RWPE2 (cell line): ENCODE measurements around the gene DENND1C.

Experiments used
- ATAC-seq: fragments of 200-7000 bp; cut with Tn5 transposase; 3 replicates; pipeline ENCODE4 v1.9.1; 2021; ENCODE audit warnings: low read depth
- DNase-seq: peaks from one replicate; pipeline ENCODE4 v3.0.0-alpha.2; 2020; ENCODE audit warnings: low spot score
- H3K27ac ChIP-seq: fragments of 450-650 bp; 2 replicates; pipeline ENCODE4 v1.5.1; 2017; ENCODE audit warnings: mild to moderate bottlenecking; ENCODE audit not compliant: poor library complexity, severe bottlenecking
- H3K27me3 ChIP-seq: fragments of 250-450 bp; sonication (Bioruptor Pico); 2 replicates; pipeline ENCODE4 v1.5.1; 2021; ENCODE audit warnings: mild to moderate bottlenecking, moderate library complexity; ENCODE audit not compliant: insufficient read depth, poor library complexity, severe bottlenecking
- H3K36me3 ChIP-seq: fragments of 250-450 bp; sonication (Bioruptor Pico); 2 replicates; pipeline ENCODE4 v1.5.1; 2020; ENCODE audit warnings: low read depth, mild to moderate bottlenecking, moderate library complexity
- H3K4me1 ChIP-seq: fragments of 250-450 bp; sonication (Bioruptor Pico); 2 replicates; pipeline ENCODE4 v1.5.1; 2021; ENCODE audit warnings: mild to moderate bottlenecking, moderate library complexity; ENCODE audit not compliant: insufficient read depth, poor library complexity, severe bottlenecking
- H3K4me3 ChIP-seq: fragments of 250-450 bp; sonication (Bioruptor Pico); 2 replicates; pipeline ENCODE4 v1.5.1; 2021; ENCODE audit warnings: mild to moderate bottlenecking, moderate library complexity; ENCODE audit not compliant: severe bottlenecking
- H3K9me3 ChIP-seq: fragments of 250-450 bp; sonication (Bioruptor Pico); 2 replicates; pipeline ENCODE4 v1.5.1; 2021; ENCODE audit warnings: mild to moderate bottlenecking, moderate library complexity; ENCODE audit not compliant: severe bottlenecking
- TF ChIP-seq, protein P1 (sequence below): fragments of 450-650 bp; IDR thresholded peaks from one replicate; pipeline ENCODE4 v1.5.1; 2017; ENCODE audit warnings: mild to moderate bottlenecking, moderate library complexity; ENCODE audit not compliant: poor library complexity, severe bottlenecking

Gene DENND1C

DNA sequence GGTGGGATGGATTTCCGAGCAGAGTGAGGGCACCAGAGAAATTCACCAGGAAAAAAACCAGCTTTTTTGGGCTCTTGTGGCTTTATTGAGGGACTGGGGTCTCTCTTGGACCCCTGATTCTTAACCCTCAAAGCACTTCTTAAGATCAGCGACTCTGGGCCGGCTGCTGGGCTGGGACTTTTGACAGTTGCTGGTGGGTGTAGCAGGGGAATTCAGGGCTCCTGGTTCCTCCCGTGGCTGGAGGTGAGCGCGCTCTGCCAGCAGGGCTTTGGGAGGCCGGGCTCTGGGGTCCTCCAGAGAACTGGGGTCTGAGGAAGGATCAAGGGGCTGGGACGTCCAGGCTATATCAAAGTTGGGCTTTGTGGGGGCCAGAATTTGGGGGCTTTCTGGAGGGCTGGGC, 14.2 kb downstream of the DENND1C start:
- Histone ChIP-seq H3K36me3 (no peaks in the 10 kb centered on the region), H3K27me3 (no peaks in the 10 kb centered on the region), H3K4me3 (no peak overlapping the region), H3K9me3 (no peaks in the 10 kb centered on the region), H3K4me1 (no peaks in the 10 kb centered on the region), H3K27ac (no peak overlapping the region)
- TF ChIP-seq, protein P1, sequence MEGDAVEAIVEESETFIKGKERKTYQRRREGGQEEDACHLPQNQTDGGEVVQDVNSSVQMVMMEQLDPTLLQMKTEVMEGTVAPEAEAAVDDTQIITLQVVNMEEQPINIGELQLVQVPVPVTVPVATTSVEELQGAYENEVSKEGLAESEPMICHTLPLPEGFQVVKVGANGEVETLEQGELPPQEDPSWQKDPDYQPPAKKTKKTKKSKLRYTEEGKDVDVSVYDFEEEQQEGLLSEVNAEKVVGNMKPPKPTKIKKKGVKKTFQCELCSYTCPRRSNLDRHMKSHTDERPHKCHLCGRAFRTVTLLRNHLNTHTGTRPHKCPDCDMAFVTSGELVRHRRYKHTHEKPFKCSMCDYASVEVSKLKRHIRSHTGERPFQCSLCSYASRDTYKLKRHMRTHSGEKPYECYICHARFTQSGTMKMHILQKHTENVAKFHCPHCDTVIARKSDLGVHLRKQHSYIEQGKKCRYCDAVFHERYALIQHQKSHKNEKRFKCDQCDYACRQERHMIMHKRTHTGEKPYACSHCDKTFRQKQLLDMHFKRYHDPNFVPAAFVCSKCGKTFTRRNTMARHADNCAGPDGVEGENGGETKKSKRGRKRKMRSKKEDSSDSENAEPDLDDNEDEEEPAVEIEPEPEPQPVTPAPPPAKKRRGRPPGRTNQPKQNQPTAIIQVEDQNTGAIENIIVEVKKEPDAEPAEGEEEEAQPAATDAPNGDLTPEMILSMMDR = no peak
- ATAC-seq (no peak), DNase-seq (no peak)

DNA sequence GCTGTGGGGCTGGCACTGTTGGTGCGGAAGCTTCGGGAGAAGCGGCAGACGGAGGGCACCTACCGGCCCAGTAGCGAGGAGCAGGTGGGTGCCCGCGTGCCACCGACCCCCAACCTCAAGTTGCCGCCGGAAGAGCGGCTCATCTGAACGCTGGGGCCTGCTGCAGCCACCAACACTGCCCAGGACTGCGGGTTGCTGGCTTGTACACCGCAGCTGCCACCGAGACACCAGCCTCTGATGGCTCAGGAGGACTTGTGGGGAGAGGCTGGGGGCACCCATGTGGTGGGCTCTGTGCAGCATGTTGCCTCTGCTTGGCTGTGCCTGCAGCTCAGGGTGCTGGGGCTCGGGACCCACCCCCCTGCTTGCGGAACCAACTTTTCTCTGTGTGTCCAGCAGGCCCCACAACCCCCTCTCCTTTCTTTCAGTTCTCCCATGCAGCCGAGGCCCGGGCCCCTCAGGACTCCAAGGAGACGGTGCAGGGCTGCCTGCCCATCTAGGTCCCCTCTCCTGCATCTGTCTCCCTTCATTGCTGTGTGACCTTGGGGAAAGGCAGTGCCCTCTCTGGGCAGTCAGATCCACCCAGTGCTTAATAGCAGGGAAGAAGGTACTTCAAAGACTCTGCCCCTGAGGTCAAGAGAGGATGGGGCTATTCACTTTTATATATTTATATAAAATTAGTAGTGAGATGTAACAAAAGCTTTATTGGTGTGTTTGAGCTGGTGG, 14.9 kb downstream of the DENND1C start:
- DNase-seq (no peak), ATAC-seq (no peak)
- no peak overlapping the region for H3K27ac ChIP-seq
- TF ChIP-seq, protein P1 = no peak
- no peaks in the 10 kb centered on the region for H3K9me3 ChIP-seq
- H3K4me3 ChIP-seq = no peak overlapping the region
- H3K36me3 ChIP-seq = no peaks in the 10 kb centered on the region
- H3K27me3 ChIP-seq = no peaks in the 10 kb centered on the region
- no peaks in the 10 kb centered on the region for H3K4me1 ChIP-seq

DNA sequence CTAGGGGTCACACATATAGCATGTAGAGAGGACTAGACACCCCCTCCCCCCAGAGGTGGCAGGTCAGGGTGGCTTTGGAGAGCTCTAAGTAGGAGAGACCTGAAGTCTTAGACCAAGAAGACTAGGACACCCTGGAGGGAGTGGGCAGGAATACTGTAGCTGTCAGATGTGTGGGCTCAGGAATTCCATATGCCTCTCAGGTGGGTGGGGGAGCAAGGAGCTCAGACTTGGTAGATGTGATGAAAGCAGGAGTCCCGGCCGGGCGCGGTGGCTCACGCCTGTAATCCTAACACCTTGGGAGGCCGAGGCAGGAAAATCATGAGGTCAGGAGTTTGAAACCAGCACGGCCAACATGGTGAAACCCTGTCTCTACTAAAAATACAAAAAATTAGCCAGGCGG, 15.9 kb downstream of the DENND1C start:
- ATAC-seq (no peak), DNase-seq (no peak)
- Histone ChIP-seq H3K27me3 (no peaks in the 10 kb centered on the region), H3K36me3 (no peaks in the 10 kb centered on the region), H3K4me3 (no peak overlapping the region), H3K9me3 (no peaks in the 10 kb centered on the region), H3K4me1 (no peaks in the 10 kb centered on the region), H3K27ac (no peak overlapping the region)
- TF ChIP-seq, protein P1 = no peak

DNA sequence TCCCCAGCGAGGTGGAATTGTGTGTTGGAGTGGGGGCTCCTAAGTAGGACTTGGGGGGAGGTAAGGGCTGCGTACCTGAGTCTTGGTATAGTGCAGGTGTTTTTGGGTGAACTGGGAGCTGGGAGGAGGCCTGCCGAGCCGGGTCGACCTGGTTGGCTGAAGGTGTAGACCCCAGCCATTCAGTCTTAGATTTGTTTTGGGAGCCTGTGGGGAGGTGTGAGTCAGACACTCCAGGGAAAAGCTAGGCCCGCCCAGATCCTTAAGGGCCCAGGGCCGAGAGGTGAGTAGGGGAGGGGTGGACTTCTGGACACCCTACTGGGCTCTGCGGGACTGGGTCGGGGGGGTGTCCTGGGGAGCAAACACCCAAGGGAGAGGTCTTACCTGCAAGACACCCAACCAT, 16.6 kb downstream of the DENND1C start:
- ATAC-seq (no peak), DNase-seq (no peak)
- H3K4me3 ChIP-seq = peak overlapping the region; percentile 68
- H3K36me3 ChIP-seq = no peaks in the 10 kb centered on the region
- H3K27ac ChIP-seq = no peak overlapping the region
- H3K4me1 ChIP-seq = no peaks in the 10 kb centered on the region
- TF ChIP-seq, protein P1 = no peak
- no peaks in the 10 kb centered on the region for H3K9me3 ChIP-seq
- no peaks in the 10 kb centered on the region for H3K27me3 ChIP-seq
